HG02870 (cell line): ENCODE data around the gene C17orf114.

Experiments
- ATAC-seq: cut with Tn5 transposase; IDR thresholded peaks from one replicate; pipeline ENCODE4 v1.9.1; 2021; ENCODE audit warnings: mild to moderate bottlenecking, moderate library complexity; ENCODE audit not compliant: unreplicated experiment

The C17orf114 gene

DNA sequence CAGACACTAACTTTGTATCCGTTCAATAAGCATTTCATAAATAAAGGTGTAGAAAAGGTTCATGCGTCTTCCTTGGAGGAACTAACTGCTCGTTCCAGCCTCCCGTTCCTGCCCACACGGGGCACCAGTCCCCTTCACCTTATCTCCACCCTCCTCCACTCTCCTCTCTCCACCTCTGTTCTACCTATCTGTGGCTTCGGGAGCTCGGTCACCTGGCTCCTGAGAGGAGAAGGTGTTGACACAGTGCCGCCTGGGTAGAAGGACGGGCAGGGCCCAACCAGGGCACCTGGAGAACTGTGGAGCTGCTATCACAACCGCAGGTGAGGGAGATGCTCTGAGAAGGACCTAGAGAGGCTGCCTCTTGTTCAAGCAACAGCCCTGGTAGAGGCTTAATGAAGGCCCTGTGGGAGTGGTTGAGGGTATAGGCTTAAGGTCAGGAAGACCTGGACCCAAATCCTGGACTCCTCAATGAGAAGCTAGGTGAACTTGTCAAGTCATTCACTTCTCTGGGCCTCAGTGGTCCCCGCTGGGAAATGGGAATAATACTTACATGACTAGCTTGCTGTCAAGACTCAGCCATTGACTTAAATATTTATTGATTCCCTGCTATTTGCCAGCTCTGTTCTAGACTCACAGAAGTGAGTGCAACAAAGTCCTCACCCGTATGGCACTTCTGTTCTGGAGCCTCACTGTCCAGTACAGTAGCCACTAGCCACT is 21.4 kb upstream of the C17orf114 start:
- no peak for ATAC-seq

GRCh38 chr17:4822835-4823234 is 20.7 kb upstream of the C17orf114 start:
- no peak for ATAC-seq

DNA sequence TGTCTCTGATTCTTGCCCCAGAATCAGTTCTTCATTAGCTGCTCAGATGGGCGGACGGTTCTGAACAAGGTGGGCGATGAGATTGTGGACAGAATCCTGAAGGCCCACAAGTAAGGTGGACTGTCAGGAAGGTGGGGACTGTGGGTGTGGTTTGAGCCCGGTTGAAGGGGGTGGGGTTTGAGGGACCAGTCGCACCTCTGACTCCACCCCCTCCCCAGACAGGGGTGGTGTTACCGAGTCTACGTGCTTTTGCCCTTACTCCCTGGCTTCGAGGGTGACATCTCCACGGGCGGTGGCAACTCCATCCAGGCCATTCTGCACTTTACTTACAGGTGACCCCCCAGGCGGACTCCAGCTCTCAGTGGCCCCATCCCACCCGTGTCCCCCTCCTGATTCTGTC is 16.1 kb upstream of the C17orf114 start:
- ATAC-seq: no peak

DNA sequence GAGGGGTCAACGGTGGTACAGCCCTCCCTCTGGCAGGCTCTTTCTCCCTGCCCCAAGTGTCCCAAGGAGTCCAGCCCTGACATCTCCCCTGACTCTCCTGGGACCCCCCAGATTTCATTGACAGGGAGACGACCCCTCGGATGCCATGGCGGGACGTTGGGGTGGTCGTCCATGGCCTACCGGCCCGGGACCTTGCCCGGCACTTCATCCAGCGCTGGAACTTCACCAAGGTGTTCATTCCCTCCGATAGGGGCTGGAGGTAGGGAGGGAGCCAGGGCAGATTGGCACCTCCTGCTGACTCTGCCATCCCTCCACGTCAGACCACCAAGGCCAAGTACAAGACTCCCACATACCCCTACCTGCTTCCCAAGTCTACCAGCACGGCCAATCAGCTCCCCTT is 14.7 kb upstream of the C17orf114 start:
- no peak for ATAC-seq

DNA sequence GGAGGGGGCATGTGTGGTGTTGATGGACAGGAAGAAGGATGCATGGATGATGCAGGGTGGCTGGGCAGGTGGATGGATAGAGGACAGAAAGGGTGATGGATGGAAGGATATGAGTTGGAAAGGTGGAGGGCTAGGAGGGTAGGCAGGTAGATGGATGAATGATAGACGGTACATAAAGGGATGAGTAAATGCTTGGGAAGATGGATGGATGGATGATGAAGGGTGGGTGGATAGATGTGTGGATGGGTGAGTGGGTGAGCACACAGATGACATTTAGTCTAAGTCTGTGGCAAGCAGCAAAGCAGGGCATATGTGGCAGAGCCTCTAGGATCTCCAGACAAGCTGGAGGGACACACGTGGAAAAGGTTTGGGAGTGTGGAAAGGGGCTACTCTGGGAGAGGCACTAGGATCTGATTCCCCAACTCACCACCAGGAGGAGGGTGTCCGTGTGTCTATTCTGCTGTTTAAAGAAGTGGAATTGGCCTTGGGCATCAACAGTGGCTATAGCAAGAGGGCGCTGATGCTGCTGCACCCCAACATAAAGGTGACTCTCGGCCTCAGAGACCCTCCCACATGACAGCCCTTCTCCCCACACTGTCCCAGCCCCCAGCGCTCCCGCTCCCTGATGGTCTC is 13.0 kb upstream of the C17orf114 start:
- ATAC-seq: no peak

DNA sequence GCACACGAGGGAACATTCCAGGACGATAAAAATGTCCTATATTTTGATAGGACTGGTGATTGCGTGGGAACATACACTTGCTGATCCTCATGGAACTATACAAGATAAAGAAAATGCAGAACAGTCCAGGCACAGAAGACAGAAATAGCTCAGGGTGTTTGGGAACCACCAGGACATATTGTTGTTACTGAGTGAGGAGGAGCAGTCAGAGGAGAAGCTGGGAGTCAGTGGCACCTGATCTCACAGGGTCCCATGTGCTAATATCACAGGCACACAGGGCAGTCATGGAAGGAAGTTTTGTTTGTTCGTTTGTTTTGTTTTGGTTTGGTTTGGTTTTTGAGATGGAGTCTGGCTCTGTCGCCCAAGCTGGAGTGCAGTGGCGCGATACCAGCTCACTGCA is 10.6 kb upstream of the C17orf114 start:
- ATAC-seq: no peak

DNA sequence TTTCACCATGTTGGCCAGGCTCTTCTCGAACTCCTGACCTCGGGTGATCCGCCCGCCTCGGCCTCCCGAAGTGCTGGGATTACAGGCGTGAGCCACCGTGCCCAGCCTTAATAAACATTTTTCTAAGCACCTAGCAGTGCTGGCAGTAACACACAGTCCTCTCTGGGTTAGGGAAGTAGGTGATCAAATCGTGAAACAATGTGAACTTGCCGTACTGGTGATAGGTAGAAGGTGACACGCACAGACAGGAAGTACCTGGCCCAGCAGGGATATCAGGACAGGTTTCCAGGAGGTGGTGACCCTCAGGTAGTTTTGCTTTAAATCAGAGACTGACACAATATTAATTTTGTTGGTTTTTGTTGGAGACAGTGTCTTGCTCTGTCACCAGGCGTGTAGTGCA is 9.3 kb upstream of the C17orf114 start:
- ATAC-seq: no peak

GRCh38 chr17:4810696-4811290 is 8.7 kb upstream of the C17orf114 start:
- no peak for ATAC-seq

DNA sequence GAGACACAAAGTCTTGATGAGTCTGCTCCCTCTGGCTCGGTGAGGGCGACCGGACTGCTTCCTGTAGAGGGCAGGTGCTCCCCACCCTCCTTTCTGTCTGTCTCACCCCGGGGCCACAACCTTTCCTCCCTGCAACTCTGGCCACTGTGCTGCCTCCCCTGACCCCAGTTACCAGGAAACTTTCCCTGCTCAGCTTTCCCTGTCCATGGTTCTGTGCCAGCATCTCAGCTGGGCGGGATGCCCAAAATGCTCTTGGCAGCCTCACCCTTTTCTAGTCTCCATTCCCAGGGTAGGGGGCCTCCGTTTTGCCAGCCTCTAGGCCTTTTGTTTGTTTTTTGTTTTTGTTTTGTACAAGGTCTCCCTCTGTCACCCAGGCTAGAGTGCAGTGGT is 6.2 kb upstream of the C17orf114 start:
- ATAC-seq: no peak

GRCh38 chr17:4807605-4808377 is 5.7 kb upstream of the C17orf114 start:
- ATAC-seq: no peak

DNA sequence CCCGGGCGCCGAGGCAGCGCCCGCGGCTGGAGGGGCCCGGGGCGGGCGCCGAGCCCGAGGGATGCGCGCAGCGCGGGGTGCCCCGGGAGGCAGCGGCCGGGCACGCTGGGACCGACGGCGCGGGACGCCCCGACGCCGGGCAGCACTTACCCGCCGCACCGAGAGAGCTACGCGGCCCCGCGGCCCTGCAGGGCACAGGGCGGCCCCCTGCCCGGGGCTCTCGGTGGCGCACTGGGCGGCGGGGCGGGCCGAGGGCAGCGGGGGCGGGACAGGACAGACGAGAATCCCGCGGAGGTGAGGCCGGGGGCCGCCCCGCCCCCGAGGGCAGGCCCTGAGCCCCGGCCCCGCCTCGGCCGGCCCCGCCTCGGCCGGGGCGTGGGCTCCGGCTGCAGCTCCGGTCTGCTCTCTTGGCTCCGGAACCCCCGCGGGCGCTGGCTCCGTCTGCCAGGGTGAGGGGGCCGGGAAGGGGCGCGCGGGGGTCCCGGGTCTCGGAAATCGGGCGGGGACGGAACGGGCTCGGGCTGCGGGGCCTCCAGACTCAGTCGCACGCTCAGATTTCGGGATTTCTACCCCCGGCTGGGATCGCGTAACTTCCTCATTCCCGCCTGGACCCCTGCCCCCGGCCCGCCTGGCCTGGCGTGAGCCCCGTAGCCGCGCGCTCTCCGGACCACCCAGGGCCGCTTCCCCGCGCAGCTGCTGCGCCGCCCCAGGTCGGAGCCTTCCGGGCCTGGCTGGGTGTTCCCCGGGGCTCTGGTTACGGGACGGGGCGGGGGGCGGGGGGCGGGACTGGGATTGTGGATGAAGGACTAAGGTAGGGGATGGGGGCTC is 4.9 kb upstream of the C17orf114 start, which contains the start of gene PLD2:
TSS of gene PLD2 (plus strand) at position 376 of the 828 bp plus-strand sequence. CDS start 621 bp downstream, outside the sequence.
- peak; percentile 90 for ATAC-seq

DNA sequence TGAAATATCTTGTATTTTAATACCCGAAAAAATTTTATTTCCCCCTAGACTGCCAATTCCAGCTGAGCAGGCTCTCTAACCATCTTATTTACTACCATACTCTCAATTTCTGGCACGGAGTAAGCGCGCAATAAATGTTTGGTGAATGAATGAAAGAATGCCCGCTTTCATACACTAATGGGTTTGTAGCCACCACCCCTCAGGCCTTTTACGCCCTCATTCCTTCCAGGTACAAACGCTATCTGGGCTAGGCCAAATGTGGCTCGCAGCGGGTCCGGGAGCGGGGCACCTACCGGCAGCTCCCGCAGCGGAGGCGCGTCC is 4.3 kb upstream of the C17orf114 start:
- no peak for ATAC-seq

GRCh38 chr17:4800462-4801196 is 1.5 kb downstream of the C17orf114 start:
- ATAC-seq: no peak

DNA sequence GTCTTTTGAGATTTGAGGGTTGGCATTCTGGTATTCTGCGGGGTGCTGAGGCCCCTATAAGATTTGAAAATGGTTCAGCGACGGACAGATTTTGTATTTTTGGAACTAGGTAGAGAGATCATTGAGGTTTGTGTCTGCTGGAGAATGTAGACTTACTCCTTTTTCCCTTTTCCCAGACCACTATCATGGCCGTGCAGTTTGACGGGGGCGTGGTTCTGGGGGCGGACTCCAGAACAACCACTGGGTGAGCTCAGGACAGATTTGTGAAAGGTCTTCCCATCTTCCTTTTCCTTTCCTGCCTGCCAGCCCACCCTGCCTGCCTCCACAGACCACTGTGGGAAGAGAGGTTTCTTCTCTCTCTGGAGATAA is 5.6 kb downstream of the C17orf114 start:
- no peak for ATAC-seq

GRCh38 chr17:4795168-4795567 is 7.0 kb downstream of the C17orf114 start:
- ATAC-seq: no peak

- no peak for ATAC-seq
Measured at GRCh38 chr17:4790705-4791088, 11.4 kb downstream of the C17orf114 start.

DNA sequence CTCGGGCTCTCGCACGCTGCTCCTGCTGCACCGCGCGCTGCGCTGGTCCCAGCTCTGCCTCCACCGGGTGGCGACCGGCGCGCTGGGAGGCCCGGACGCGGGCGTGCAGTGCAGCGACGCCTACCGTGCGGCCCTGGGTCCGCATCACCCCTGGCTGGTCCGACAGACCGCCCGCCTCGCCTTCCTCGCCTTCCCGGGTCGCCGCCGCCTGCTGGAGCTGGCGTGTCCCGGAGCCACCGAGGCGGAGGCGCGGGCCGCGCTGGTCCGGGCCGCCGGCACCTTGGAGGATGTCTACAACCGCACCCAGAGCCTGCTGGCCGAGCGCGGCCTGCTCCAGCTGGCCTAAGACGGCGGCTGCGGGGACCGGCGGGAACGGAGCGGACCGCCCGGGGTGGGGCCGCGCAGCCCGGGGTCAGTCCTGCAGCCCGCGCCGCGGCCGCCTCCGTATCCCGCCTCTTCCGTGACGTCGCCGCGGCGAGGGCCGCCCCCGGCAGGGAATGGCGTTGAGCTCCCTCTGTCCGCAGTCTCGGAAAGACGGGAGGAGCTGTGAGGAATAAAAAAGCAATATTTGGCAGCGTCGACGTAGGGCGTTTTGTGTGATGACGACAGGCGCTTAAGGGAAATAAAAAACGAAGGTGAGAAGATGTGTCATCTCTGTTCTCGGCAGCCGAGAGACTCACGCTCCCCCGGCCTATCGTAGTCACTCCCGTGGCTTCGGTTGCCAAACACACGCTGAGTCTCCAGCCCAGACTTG is 12.0 kb downstream of the C17orf114 start:
- ATAC-seq: peak; percentile 79

GRCh38 chr17:4789701-4789950 is 12.5 kb downstream of the C17orf114 start:
- no peak for ATAC-seq

DNA sequence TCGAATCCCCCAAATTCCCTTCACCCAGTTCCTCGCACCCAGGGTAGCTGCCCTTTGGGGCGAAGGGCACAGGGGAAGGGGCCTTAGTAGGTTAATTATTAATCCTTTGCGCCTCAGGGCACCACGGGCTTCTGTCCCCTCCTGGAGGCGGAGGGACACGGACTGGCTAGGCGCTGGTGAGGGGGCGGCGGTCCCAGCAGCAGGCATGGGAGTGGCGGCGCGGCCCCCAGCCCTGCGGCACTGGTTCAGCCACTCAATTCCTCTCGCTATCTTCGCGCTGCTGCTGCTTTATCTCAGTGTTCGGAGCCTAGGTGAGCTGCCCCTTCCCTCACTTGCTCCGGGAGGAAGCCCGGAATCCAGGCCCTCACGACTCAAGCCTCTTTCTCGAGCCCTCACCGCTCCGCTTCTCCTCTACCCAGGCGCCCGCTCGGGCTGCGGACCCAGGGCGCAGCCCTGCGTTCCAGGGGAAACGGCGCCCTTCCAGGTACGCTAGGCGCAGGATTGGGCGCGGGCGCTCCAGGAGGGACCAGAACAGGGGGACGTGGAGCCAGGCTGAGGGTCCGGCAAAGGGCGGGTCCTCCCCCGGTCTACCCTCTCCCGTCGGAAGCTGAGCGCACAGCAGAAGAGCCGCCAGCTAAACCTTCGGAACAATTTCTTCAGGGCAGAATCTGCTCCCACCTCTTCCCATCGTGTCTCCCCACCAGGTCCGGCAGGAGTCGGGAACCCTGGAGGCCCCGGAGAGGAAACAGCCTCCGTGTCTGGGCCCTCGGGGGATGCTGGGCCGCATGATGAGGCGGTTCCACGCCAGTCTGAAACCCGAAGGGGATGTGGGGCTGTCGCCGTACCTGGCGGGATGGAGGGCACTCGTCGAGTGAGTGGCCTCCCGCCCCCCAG is 13.1 kb downstream of the C17orf114 start, which contains the start of gene GLTPD2:
TSS of gene GLTPD2 (plus strand) at position 158 of the 894 bp plus-strand sequence. CDS start at position 206, 48 bp downstream.
- ATAC-seq: no peak
